ENCODE measurements around the gene ZSWIM7.

ZSWIM7 gene, protein sequence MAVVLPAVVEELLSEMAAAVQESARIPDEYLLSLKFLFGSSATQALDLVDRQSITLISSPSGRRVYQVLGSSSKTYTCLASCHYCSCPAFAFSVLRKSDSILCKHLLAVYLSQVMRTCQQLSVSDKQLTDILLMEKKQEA

DNA sequence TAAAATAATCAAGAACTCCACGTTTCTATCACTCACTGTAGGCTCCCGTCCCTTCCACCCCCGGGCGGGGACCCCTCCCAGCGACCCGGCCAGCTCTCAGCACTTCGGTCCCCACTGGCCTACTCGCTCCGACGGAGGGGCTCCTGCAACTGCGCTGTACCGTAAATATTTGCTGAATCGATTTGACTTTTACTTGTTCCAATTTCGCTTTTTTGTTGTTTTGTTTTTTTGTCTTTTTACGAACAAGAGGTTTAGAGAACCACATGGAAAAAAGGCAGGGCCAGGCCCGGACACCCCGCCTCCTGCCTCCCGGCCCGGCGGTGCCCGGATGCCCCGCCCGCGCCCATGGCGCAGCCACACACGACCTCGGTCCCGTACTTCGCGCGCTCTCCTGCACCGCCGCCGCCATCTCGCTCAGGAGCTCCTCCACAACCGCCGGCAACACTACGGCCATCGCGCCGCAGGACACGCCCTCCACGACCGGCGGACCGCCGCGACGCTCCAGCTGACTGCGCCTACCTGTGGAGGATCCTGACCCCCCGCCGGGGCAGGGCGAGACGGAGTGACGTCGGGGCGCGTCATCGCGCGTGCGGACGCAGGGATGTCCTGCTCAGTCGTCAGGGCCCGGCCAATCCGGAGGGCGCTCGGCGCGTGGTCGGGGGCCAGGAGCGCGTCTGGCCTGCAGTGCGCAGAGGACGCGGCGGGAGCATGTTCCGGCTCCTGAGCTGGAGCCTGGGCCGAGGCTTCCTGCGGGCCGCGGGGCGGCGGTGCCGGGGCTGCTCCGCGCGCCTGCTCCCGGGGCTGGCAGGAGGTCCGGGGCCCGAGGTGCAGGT lies at the start of gene ZSWIM7, which contains the start of gene TTC19:
Gene ZSWIM7 (minus strand): TSS at position 564 of the 833 bp plus-strand sequence. CDS start 110 bp downstream, at position 454.
Gene TTC19 (plus strand): TSS at position 684 of the 833 bp plus-strand sequence. CDS start 25 bp downstream, at position 709.
- peak; percentile 43 for DNase-seq

DNA sequence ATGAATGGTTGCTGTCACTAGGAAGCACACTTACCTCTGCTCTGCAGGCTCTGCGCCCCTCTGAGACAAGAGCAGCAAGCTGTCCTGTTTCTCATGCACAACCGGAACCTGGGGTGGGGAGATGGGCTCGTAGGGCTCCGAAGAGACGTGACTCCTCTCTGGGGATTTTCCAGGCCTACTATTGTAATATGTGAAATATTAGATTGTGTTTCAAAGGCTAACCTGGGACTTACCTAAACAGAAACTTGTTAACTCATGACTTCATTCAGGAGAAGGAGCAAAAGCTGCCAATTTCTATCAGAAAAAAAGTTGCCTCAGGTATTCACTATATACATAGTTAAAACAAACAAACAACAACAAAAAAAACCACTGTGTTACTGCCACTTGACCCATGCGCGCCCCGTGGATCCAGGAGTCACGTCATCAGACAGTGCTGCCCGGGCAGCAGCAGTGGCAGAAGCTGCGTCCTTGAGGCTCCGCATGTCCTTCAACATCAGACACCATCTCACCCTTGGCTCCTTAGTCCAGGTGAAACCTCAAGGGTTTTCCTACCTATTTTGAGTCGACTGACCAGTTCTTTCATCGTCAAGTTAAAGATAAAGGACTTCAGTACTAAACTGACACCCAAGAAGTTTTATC lies 49.4 kb upstream of the ZSWIM7 start:
- DNase-seq: no peak

DNA sequence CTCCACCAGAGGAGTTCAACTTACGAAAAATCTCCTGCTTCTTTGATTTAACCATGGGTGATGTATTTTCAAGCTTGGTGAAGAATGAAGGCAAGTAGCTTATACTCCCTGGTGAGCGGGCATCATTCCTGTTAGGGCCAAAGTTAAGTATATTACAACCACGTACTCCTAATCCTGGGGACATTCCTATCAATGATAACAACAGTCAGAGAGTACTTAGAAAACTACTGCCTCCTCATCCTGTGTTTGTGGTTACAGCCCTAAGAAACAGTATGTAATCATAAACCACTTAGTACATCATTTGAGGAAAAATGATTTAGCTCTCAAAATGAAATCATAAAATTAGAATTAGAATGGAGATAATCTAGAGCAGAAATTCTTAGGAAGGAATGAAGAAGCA lies 47.5 kb upstream of the ZSWIM7 start:
- no peak for DNase-seq

DNA sequence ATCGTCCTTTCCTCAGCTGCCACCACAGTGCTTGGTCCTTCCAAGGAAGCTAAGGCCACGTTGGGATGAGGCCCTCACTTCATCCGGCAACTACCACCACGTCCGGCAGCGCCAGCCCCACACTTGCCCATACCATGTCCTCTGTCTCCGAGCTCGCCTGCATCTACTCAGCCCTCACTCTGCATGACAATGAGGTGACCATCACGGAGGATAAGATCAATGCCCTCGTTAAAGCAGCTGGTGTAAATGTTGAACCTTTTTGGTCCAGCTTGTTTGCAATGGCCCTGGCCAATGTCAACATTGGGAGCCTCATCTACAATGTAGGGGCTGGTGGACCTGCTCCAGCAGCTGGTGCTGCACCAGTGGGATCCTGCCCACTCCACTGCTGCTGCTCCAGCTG lies 45.0 kb upstream of the ZSWIM7 start:
- no peak for DNase-seq

DNA sequence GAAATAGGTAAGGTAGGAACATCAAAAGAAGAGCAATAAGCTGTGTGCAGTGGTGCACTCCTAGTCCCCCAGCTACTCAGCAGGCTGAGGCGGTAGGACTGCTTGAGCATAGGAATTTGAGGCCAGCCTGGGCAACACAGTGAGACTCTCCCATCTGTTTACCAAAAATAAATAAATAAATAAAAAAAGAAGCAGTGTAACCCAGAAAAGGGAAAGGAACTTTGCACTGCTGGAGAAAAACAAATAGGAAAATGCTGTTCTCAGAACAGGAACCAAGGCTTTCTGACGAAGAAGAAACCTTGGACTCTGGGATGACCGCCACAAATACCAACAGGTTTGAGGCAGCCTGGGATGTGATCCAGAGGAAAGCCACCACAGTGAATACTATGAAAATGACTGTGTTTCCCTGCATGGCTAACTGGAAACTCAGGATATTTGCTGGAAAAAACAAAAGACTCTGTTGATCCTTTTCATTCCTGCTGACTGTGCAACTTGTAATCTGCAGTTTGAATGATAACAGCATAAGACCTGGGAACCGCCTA lies 41.3 kb upstream of the ZSWIM7 start:
- no peak for DNase-seq

DNA sequence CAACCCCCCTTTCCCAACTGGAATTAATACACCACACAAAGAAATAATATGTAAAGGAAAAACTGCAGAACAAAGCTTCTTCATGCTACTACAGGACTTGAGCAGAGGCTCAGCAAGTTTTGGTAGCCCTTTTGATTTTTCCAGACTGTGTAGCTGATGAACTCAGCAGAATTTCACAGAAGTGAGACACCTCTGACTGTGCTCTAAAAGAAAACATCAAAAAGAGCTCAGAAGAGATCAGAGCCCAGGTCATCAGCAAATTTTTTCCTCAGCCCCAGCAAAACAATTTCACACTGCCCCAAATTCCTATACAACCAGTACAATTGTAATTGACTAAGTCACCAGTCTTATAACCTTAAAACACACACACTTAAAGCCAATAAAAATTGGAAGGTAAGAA lies 38.1 kb upstream of the ZSWIM7 start:
- DNase-seq: no peak

DNA sequence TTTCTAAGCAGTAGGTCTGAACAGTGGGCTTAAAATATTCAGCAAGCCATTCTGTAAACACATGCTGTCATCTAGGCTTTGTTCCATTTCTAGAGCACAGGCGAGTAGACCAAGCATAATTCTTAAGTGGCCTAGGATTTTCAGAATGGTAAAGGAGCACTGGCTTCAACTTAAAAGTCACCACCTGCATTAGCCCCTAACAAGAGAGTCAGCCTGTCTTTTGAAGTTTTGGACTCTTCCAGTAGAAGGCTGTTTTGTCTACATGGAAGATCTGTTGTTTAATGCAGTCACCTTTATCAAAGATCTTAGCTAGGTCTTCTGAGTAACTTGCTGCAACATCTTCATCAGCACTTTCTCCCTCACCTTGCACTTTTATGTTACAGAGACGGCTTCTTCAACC lies 36.8 kb upstream of the ZSWIM7 start:
- no peak for DNase-seq

DNA sequence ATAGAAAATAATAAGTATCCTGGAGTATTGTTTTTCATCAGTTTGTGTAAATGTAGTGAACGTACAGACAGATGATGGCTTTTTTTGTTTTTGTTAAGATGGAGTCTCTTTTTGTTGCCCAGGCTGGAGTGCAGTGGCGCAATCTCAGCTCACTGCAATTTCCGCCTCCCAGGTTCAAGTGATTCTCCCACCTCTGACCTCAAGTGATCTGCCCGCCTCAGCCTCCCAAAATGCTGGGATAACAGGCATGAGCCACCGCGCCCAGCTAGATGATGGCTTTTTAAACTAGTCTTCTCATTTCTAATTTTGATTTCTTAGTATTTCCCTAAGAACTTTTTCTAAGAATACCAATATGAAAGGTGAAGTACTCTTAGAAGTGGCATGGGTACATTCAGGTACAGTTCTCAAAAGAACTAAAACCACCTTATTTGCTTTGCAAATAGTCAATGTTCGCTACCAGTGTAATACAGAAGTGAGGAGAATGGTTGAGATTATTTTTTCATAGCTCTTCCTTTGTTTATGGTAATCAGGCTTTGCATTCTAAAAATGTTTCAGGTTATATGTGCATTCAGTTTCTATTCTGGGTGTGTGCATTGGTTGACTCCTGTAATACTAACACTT lies 34.3 kb upstream of the ZSWIM7 start:
- DNase-seq: no peak

DNA sequence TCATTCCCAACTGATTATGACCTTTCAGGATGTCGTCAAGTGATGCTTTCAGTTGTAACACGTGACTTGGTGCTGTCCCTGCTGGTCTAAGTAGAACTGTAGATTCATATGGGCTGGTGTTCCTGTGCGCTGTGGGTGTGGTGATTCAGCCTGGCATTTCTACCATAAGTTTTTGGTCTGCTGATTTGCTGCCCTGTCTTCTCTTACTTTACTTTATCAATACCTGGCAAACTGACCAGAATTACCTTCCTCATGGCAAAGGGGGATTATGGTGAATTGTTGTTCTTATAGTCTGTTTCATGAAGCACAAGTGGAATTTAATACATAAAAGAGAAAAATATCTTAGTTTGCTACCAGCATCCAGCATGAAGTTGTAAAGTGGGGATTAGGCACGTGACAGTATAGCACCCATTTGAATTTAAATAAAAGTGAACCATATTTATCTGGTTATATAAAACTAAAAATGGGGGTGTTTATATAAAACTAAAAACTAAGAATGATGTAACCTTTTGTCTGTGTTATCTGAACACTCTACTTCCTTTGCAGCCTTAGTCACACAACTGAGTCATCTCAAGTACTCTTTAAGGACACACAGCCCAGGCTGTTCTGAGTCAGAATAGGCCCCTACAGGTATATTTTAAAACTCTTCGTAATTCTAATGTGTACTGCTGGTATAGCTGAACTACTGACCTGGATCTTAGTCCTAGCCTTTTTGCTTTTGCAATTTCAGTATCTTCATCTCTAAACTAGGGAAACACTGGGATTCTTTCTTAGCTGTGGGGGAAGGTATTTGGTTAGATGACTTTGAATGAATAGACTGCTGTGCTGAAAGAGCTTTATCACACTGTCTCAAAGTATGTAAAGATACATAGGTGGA lies 28.4 kb upstream of the ZSWIM7 start:
- no peak for DNase-seq

DNA sequence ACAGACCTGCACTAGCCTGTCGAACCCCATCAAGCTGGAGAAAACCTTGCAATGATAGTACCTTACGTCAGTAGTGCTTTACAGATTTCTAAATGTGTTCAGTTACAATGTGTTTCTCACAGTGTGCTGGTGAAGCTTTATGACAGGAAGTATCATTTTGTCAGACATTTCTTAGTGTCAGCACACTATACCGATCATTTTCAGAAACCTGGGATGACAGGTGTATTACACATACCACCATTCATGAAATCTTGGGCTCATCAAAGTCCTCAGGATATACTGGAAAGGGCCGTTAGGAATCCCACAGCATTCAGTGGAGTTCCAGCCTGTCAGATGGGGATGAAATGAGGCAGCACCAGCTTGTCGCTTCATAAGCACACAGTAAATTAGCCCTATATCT lies 27.4 kb upstream of the ZSWIM7 start:
- DNase-seq: no peak

DNA sequence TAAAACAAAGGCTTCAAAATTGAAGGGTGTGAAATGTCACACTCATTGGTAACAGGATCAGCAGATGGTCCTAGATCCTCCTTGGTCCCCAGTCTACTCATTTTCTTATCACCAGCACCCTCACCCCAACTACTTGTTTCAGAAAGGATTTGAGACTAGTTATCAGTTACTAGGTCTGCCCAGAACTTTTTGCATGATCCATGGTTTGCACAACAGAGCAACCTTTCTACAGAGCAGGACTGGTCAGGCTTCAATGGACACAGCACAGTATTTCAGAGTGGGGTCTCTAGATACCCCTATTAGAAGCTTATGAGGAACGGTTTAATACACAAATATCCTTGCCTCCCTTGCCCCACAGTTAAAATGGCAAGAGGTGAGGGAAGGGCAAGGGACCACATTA lies 25.7 kb upstream of the ZSWIM7 start:
- DNase-seq: no peak

DNA sequence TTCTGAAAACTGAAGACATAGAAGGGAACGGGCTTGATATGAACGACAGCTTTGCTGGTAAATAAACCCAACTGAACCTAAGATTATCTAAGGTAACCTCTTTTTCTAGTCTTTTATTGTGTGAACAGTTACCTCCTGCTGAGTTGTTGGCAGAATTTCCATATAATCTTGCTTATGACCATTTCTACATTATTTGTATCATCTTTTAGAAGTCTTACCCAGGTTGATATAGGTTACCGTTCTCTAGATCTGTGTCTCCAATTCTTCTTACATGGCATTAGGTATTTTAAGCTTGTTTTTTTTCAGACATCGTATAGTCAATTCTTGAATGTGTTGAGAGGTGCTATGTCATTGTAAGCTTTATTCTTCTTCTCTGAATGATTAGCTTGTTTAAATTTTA lies 24.4 kb upstream of the ZSWIM7 start:
- no peak for DNase-seq

DNA sequence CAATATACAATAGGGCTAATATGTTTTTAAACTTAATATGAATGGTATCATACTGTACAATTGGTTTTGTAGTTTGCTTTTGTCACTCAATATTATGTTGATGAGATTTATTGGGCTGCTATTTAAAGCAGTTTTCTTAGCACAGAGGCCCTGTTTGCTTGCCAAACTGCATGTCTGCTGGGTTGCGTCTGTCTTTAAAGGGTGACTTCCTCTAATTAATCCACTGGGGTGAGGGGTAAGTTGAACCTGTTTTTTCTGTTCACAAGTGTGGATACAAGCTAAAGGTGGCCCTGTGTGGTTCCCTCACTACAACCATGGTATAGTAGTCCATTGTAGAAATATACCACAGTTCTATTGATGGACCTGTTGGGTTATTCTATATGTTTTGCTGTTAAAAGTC lies 19.8 kb upstream of the ZSWIM7 start:
- DNase-seq: no peak

DNA sequence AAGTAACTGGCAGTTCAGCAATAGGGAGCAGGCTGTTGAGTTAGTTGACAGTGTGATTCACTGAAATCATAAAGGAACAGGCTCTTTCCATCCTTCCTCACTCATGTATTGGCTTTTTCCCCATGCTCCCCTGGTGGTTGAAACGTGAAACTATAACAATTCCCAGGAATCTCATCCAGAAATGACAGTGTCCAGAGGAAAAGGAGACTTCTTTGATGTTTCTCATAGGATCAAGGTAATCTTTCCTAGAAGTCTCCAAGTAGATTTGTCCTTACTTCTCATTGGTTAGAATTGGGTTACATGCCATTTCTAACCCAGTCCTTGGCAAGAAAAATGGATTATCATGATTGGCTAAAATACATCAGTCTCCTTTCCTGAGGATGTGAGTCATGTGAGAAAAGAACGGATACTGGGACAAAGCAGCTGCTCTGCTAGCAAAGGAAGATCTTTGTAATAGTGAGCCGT lies 14.5 kb upstream of the ZSWIM7 start:
- DNase-seq: no peak

DNA sequence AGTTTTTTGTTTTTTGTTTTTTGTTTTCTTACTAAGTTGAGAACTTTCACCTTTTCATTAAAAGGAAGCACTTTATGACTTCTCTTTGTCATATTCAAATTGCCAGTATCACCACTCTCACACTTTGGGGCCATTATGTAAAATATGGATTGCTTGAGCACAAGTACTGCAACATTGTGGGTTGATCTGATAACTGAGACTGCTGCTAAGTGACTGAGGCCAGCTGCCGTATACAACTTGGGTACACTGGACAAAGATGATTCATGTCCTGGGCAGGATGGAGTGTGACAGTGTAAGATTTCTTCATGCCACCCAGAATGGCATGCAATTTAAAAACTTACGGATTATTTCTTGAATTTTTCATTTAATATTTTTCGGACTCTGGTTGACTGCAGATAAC lies 7.9 kb upstream of the ZSWIM7 start:
- no peak for DNase-seq

DNA sequence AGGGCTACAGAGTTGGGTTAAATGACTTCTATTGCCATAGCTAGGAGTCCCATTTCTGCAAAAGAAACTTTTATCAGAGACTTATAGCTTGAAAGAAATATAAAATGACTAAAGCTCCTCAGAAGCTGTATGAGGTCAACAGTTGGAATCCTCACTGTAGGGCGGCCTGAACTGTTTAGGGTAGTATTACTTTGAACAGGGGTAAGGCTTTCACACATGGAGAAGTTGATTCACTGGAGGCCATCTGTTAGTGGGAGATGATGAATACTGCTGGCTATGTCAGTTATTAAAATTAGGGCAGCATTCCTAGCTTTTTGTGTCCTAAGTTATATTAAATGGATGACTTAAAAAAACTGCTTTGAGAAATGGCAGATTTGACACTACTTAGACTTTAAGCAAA lies 6.1 kb upstream of the ZSWIM7 start:
- no peak for DNase-seq

DNA sequence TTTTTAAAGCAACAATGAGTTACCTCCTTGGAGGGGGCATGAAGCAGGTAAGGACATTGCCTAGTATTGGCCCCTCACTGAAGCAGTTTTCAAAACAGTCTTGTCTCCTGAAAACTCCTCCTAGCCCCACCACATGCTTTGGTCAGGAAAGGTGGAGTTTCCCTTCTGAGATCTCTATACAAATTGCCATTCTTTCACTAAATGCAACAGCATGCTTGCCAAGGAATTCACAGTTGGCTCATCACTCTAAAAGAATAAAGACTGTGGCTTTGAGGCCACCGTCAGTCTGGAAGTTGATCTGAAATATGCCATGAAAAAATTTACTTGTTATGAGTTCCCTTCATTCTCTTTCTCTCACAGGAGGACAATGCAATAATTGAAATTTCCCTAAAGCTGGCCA lies 4.3 kb upstream of the ZSWIM7 start:
- no peak for DNase-seq

DNA sequence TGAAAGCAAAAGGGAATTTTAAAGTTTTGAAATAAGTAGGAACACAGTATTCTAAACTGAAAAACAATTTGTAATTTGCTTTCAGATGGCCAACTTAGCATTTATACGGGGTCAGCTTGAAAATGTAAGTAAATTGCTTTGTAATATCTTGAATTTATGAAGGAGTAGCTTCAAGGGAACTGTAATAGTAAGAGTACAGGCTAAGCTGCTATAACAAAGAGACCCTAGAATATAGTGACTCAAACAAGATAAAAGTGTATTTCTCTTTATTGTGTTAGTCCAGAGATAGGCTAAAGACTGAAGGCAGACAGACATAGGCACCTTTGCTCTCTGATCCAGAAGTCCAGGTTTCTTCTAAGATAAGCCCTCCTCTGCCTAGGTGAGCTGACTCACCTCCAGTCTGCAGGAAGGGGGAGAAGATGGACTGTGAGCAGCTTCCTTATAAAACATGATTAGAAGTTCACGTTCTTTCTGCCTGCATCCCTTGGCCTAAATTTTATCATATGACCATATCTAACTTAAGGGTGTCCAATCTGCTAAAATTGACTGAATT lies 3.3 kb upstream of the ZSWIM7 start:
- DNase-seq: no peak

DNA sequence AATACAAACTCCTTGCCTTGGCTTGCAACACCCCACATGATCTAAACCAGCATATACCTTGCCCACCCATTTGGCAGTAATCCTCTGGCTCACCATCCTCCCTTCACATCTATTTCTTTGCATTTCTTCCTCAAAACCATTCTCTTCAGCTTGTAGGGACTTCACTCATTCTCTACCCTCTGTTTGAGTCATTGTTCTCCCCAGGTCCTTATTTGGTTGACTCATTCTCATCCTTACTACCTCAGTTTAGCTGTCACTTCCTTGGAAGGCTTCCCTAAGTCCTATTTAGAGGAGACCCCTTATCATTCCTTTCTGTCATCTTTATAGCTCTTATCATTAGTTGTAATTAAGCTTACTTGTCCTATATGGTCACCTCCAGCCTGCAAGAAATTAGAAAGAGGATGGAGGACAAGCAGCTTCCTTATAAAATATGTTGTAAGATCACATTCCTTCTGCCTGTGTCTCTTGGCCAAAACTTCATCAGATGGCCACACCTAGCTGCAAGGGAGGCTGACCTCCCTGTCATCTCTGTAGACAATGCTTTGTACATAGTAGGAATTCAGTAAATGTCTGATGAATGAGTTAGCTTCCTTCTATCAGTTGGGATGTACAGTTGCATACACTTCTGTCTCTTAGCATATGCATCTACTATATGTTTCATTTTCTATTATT lies 1.9 kb upstream of the ZSWIM7 start:
- no peak for DNase-seq

DNA sequence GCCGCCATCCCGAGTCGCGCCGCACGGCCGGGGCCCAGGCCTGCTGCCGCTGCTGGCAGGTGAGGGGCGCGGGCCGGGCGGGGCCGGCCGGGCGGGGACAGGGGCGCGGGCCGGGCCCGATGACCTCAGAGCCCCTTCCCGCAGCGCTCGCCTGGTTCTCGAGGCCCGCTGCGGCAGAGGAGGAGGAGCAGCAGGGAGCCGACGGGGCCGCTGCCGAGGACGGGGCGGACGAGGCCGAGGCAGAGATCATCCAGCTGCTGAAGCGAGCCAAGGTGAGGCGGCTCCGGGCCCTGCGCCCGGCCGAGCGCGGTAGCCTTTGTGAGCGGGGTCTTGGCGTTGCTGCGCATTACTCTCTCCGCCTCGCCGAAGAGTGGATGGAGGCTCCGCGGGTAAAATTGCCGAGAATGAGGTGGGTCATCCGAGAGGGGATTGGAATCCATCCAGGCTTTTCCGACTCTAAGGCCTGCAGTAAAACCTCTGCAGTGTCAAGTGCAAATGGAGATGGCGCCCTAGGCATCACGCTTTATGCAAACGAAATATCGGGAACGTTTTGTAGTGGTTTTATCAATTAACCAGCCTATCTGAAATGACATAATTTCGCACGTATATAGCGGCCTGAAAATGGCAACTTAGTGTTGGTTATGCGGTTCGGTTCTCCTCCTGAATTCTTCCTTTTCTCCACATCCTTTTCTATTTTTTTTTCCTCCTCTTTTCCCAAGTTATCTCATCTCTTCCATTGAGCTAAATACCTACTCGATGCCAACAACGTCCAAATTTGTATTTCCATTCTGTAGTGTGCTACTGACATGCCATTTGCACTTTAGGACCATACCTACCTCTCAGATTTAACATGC lies 697 bp upstream of the ZSWIM7 start:
- DNase-seq: no peak

All from NCI-H2081 treated with DMSO at 0.1 percent for 48 hours (cell line).